MCF 10A (cell line): ENCODE results near the gene CAMK1D. TPM values are rescaled to one million over a fixed set of nuclear protein-coding genes. Genes with fewer than 3 reads are reported as not detected.

Source experiments
- BruUV-seq: library from RNA; stranded (reverse); fragments of 400-500 nt; replicated peaks from 2 replicates; lab custom pipeline; 2021; lab: Mats Ljungman, UMichigan
- CTCF ChIA-PET: fragments of 300-600 bp; sonication (Branson Sonifier 250); formaldehyde crosslinking; extraction: SDS; loops from one replicate; lab custom pipeline; 2021; ENCODE audit warnings: antibody characterized with exemption, inconsistent platforms; lab: Yijun Ruan, JAX
- POLR2A ChIA-PET: fragments of 300-600, 350-650 bp; sonication (Branson Sonifier 250); formaldehyde crosslinking; extraction: SDS; loops from one replicate; lab custom pipeline; 2020; ENCODE audit warnings: antibody characterized with exemption, inconsistent platforms; lab: Yijun Ruan, JAX
- DNase-seq: peaks from one replicate; pipeline ENCODE4 v3.0.0-alpha.2; 2018; ENCODE audit not compliant: unreplicated experiment
- H3K27ac Mint-ChIP-seq: one replicate; pipeline ENCODE4 v1.8.0; 2022; ENCODE audit warnings: mild to moderate bottlenecking, low read depth, mixed read lengths; ENCODE audit not compliant: unreplicated experiment
- H3K27me3 Mint-ChIP-seq: one replicate; pipeline ENCODE4 v1.8.0; 2022; ENCODE audit warnings: mixed read lengths; ENCODE audit not compliant: insufficient read depth, unreplicated experiment
- H3K36me3 Mint-ChIP-seq: one replicate; pipeline ENCODE4 v1.8.0; 2022; ENCODE audit warnings: mild to moderate bottlenecking, moderate library complexity, mixed read lengths; ENCODE audit not compliant: insufficient read depth, unreplicated experiment
- H3K4me1 Mint-ChIP-seq: one replicate; pipeline ENCODE4 v1.8.0; 2022; ENCODE audit warnings: mixed read lengths; ENCODE audit not compliant: insufficient read depth, unreplicated experiment
- H3K4me3 Mint-ChIP-seq: one replicate; pipeline ENCODE4 v1.8.0; 2022; ENCODE audit warnings: mild to moderate bottlenecking, moderate library complexity, mixed read lengths; ENCODE audit not compliant: unreplicated experiment
- H3K9me3 Mint-ChIP-seq: one replicate; pipeline ENCODE4 v1.8.0; 2022; ENCODE audit warnings: mixed read lengths; ENCODE audit not compliant: unreplicated experiment
- intact Hi-C: fragments of 100-400 bp; cut with micrococcal nuclease; formaldehyde crosslinking; loops from 2 replicates; pipeline ENCODE4 v1.14.1; 2022
- total RNA-seq: library from RNA; stranded (reverse); gene quantifications from 2 replicates; pipeline ENCODE4 v1.2.3, GENCODE V29; 2022
- TF ChIP-seq, protein P1 (sequence below): fragments of 200-600 bp; IDR thresholded peaks from one replicate; pipeline ENCODE4 v1.8.0; 2022; ENCODE audit warnings: antibody characterized with exemption, mild to moderate bottlenecking; ENCODE audit not compliant: unreplicated experiment

The CAMK1D gene
- total RNA-seq, 1 experiment from 2014 or later = 1.7 TPM

DNA sequence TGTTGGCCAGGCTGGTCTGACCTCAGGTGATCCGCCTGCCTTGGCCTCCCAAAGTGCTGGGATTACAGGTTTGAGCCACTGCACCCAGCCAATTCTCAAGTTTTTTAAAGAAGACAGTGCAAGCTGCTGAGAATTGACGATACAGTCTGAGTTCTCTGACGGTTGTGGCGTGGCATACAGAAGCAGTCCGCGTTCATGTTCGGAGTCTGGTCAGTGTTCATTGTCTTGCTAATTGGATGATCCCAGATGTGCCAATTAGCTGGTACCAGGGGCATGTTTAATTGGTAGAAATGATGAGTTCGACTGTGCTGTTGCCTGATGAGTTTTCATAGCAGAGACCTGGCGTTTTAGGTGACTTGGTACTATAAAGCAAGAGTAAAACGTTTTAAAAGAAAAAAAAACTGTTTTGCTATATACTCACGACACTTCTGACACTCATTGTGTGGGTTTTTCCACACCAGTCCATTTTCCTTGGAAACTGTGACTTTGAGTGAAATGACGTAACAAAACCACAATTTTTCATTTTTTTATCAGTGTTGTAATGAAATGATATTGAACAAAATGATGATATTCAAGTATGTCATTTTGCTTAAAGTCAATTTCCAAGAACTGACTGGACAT lies 32.3 kb downstream of the CAMK1D start:
- no peaks in the 10 kb centered on the region for H3K9me3 Mint-ChIP-seq
- DNase-seq = no peak
- H3K27me3 Mint-ChIP-seq = peaks cover 9% of the 10 kb centered on the region
- H3K4me1 Mint-ChIP-seq = no peaks in the 10 kb centered on the region
- ChIA-PET POLR2A (no interaction called here), CTCF (interaction anchor here (0.6 kb wide), 1 partner anchor 692 kb away, joined by 3 read pairs; no protein-coding TSS in a partner anchor)
- no TSS peak for BruUV-seq
- no peaks in the 10 kb centered on the region for H3K36me3 Mint-ChIP-seq
- TF ChIP-seq, protein P1, sequence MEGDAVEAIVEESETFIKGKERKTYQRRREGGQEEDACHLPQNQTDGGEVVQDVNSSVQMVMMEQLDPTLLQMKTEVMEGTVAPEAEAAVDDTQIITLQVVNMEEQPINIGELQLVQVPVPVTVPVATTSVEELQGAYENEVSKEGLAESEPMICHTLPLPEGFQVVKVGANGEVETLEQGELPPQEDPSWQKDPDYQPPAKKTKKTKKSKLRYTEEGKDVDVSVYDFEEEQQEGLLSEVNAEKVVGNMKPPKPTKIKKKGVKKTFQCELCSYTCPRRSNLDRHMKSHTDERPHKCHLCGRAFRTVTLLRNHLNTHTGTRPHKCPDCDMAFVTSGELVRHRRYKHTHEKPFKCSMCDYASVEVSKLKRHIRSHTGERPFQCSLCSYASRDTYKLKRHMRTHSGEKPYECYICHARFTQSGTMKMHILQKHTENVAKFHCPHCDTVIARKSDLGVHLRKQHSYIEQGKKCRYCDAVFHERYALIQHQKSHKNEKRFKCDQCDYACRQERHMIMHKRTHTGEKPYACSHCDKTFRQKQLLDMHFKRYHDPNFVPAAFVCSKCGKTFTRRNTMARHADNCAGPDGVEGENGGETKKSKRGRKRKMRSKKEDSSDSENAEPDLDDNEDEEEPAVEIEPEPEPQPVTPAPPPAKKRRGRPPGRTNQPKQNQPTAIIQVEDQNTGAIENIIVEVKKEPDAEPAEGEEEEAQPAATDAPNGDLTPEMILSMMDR = no peak
- no peak overlapping the region for H3K27ac Mint-ChIP-seq
- H3K4me3 Mint-ChIP-seq = no peak overlapping the region
- intact Hi-C loops = no loop called here

DNA sequence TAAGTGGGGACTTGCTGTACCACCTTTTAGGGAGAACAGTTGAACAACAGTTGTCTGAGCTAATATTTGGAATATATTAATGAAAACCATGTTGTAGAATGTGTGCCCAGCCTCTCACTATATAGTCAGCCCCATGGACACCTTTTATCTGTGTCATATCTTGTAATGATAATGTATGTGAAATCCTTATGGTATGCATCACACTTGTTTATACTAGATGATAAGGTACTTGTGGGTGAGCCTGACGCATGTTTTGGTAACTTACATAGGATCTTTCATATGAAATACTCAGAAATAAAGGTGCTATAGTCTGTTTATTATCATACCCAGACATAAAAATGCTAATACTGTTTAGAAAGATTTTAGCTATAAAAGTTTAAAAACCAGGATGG lies 32.8 kb downstream of the CAMK1D start:
- no TSS peak for BruUV-seq
- Mint-ChIP-seq H3K27ac (no peak overlapping the region), H3K4me1 (no peaks in the 10 kb centered on the region), H3K9me3 (no peaks in the 10 kb centered on the region), H3K4me3 (no peak overlapping the region), H3K27me3 (peaks cover 9% of the 10 kb centered on the region), H3K36me3 (no peaks in the 10 kb centered on the region)
- no peak for DNase-seq
- ChIA-PET POLR2A (no interaction called here), CTCF (interaction anchor here (0.6 kb wide), 1 partner anchor 692 kb away, joined by 3 read pairs; no protein-coding TSS in a partner anchor)
- TF ChIP-seq, protein P1 = no peak
- intact Hi-C loops = no loop called here

DNA sequence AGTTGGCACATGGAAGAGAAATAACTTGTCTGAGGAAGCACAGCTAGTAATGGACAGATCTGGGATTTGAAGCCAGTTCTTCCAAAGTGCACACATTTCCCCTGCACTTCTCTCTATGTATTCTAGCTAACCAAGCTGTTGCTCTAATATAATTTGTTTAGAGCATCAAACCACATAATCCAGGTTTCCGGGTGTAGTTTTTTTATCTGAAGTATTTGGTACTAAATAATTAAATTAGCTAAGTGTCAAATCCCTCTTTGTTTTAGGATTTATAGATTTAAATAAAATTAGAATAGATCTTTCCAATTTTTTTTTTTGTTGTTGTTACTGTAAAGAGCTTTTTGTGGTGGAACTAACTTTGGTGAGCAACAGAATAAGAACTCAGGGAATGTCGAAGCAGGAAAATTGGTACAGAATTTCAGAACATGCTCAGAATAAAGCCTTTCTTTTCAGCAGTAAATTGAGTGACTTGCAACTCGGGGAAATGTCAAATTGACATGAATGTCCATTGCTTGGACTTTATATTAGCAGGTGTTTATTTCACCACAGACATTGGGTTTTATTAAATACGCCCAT lies 33.7 kb downstream of the CAMK1D start:
- CTCF ChIA-PET = interaction anchor here (0.5 to 0.7 kb wide), 3 partner anchors 21 to 104 kb away, joined by 4 read pairs; no protein-coding TSS in a partner anchor
- intact Hi-C loops = no loop called here
- H3K9me3 Mint-ChIP-seq = no peaks in the 10 kb centered on the region
- no peak overlapping the region for H3K4me3 Mint-ChIP-seq
- H3K27me3 Mint-ChIP-seq = peaks cover 9% of the 10 kb centered on the region
- POLR2A ChIA-PET = no interaction called here
- H3K4me1 Mint-ChIP-seq = no peaks in the 10 kb centered on the region
- TF ChIP-seq, protein P1 = no peak
- no TSS peak for BruUV-seq
- no peaks in the 10 kb centered on the region for H3K36me3 Mint-ChIP-seq
- H3K27ac Mint-ChIP-seq = no peak overlapping the region
- no peak for DNase-seq

DNA sequence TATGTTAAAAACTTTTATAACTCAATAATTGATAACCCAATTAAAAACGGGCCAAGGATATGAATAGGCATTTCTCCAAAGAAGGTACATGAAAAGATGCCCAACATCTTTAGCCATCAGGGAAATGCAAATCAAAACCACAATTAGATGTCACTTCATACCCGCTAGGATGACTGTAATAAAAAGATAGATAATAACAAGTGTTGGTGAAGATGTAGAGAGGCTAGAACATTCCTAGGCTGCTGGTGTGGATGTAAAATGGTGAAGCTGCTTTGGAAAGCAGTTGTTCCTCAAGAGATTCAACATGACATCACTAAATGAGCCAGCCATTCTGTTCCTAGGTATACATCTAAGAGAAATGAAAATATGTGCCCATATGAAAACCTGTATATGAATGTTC lies 35.6 kb downstream of the CAMK1D start:
- CTCF ChIA-PET = no interaction called here
- TF ChIP-seq, protein P1 = no peak
- Mint-ChIP-seq H3K27me3 (peaks cover 9% of the 10 kb centered on the region), H3K9me3 (no peaks in the 10 kb centered on the region), H3K4me1 (no peaks in the 10 kb centered on the region), H3K4me3 (no peak overlapping the region), H3K27ac (no peak overlapping the region), H3K36me3 (no peaks in the 10 kb centered on the region)
- DNase-seq = no peak
- POLR2A ChIA-PET = no interaction called here
- no TSS peak for BruUV-seq
- intact Hi-C loops = no loop called here
